Measurements from ENCODE around the gene NLRP5. TPM values are rescaled to one million over a fixed set of nuclear protein-coding genes. Genes with fewer than 3 reads are reported as not detected.

Gene NLRP5
- total and polyA plus RNA-seq, 8 donors, result not detected

DNA sequence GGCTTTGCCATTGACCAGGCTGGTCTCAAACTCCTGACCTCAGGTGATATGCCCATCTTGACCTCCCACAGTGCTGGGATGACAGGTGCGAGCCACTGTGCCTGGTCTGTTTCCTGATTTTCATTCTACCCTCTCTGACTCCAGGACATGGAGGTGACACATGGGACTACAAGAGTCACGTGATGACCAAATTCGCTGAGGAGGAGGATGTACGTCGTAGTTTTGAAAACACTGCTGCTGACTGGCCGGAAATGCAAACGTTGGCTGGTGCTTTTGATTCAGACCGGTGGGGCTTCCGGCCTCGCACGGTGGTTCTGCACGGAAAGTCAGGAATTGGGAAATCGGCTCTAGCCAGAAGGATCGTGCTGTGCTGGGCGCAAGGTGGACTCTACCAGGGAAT is 40.2 kb downstream of the NLRP5 start:
- Histone ChIP-seq H3K9me3 (peaks cover 0 to 3% of the 10 kb centered on the region in 2 donors), H3K4me1 (no peaks in the 10 kb centered on the region), H3K4me3 (no peak overlapping the region), H3K36me3 (no peaks in the 10 kb centered on the region), H3K27me3 (peaks cover 0 to 14% of the 10 kb centered on the region in 2 donors), H3K27ac (no peak overlapping the region)
- TF ChIP-seq, protein P1, sequence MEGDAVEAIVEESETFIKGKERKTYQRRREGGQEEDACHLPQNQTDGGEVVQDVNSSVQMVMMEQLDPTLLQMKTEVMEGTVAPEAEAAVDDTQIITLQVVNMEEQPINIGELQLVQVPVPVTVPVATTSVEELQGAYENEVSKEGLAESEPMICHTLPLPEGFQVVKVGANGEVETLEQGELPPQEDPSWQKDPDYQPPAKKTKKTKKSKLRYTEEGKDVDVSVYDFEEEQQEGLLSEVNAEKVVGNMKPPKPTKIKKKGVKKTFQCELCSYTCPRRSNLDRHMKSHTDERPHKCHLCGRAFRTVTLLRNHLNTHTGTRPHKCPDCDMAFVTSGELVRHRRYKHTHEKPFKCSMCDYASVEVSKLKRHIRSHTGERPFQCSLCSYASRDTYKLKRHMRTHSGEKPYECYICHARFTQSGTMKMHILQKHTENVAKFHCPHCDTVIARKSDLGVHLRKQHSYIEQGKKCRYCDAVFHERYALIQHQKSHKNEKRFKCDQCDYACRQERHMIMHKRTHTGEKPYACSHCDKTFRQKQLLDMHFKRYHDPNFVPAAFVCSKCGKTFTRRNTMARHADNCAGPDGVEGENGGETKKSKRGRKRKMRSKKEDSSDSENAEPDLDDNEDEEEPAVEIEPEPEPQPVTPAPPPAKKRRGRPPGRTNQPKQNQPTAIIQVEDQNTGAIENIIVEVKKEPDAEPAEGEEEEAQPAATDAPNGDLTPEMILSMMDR (IDR thresholded peaks at IDR 0.05), result no peak
- no peak for DNase-seq
- ATAC-seq, result no peak
- intact Hi-C loops (cut with DNase I), result no loop called here

DNA sequence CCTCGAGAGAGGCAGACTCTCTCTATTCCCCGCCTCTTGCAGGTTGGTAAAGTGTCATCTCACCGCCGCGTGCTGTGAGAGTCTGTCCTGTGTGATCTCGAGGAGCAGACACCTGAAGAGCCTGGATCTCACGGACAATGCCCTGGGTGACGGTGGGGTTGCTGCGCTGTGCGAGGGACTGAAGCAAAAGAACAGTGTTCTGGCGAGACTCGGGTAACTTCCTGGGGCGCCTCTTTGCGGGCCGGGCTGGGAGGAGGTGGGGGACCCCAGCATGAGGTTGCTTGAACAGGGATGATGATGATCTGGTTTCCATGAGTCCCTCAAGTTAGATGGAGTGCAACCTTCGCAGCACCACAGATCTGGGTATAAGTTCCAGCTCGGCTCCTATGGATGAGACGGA is 67.0 kb downstream of the NLRP5 start:
- no peak overlapping the region for H3K4me3 ChIP-seq
- H3K36me3 ChIP-seq, result no peaks in the 10 kb centered on the region
- peaks cover 0 to 45% of the 10 kb centered on the region in 2 donors for H3K27me3 ChIP-seq
- no peak for ATAC-seq
- H3K9me3 ChIP-seq, result no peaks in the 10 kb centered on the region
- DNase-seq, result no peak
- no peak overlapping the region for H3K27ac ChIP-seq
- intact Hi-C loops (cut with DNase I), result no loop called here
- H3K4me1 ChIP-seq, result no peaks in the 10 kb centered on the region
- TF ChIP-seq, protein P1 (IDR thresholded peaks at IDR 0.05), result no peak

DNA sequence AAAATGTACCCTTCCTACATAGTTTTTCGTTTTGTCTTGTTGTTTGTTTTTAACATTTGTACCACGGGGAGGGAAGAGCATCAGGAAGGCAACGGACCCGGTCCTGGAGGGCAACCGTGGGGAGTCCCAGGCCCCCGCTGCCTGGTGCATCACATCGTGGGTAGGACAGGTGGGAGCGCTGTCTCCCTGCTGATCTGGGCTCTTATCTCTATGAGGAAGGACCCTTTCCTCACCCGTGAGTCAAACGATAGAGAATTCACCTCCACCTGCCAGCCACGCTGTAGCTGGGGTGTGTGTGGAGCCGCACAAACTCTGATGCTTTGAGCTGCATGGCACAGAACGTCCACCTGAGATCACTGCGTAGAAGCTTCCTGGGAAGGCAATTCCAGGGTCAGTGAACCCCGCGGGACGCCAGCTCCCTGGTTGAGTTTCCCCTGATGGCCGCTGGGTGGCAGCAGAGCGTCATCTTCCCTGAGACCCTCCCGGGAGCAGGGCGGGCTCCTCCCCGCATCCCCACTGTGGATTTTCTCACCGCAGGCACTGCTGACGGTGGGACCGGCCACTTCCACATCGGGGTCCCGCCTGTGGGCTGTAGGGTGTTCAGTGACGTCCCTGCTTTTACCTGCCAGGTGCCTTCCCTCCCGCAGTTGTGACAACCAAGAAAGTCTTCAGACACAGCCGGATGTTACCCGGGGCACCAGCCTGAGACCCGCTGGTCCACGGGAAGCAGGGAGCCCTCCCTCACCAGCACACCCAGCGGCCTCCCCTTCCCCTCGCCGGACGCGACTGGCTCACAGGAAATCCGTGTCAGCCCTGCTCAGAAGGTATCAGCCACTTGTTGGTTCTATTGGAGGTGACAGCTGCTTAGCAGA is 79.8 kb downstream of the NLRP5 start:
- TF ChIP-seq, protein P1 (IDR thresholded peaks at IDR 0.05), result peak; percentile 90 to 93
- H3K36me3 ChIP-seq, result no peaks in the 10 kb centered on the region
- H3K4me3 ChIP-seq, result no peak overlapping the region
- no peak overlapping the region for H3K27ac ChIP-seq
- peak; percentile 96 for ATAC-seq
- H3K9me3 ChIP-seq, result no peaks in the 10 kb centered on the region
- peak; percentile 34 to 91 (median 66) for DNase-seq
- H3K4me1 ChIP-seq, result peaks cover 4 to 8% of the 10 kb centered on the region in 2 donors
- peaks cover 0 to 40% of the 10 kb centered on the region in 2 donors for H3K27me3 ChIP-seq
- intact Hi-C loops (cut with DNase I), result no loop called here

DNA sequence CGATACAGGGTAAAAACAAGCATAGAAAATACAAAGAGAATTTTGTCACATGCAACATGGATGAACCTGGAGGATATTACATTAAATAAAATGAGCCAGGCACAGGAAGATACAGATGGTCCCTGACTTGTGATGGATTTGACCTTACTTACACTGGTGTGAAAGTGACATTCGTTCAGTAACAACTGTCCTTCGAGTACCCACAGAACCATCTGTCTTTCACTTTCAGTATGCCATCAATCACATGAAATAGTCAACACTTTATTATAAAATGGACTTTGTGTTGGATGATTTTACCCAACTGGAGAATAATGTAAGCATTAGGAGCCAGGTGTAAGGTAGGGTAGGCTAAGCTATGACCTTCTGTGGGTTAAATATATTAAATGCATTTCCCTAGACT is 83.1 kb downstream of the NLRP5 start:
- H3K27me3 ChIP-seq, result peaks cover 0 to 21% of the 10 kb centered on the region in 2 donors
- ATAC-seq (no peak), DNase-seq (no peak)
- H3K4me3 ChIP-seq, result no peak overlapping the region
- no peaks in the 10 kb centered on the region for H3K36me3 ChIP-seq
- no peak overlapping the region for H3K27ac ChIP-seq
- H3K9me3 ChIP-seq, result no peaks in the 10 kb centered on the region
- H3K4me1 ChIP-seq, result peaks cover 4 to 8% of the 10 kb centered on the region in 2 donors
- TF ChIP-seq, protein P1 (IDR thresholded peaks at IDR 0.05), result no peak
- intact Hi-C loops (cut with DNase I), result no loop called here

DNA sequence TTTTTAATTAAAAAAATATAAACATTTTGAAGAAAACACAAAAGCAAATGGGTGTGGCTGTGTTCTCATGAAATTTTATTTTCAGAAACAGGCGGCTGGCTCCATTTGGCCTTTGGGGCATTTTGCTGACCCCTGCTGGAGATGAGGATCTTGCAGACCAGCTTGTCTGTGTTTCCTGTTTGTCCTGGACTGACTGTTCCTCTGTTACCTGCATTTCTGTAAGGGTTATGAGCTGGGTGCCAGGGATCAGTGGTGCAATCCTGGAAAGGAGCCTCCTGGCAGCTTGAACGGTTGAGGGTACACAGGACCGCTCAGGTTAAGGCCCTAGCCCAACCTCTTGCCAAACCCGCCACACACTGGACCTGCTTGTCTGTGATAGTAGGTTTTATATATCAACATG is 84.6 kb downstream of the NLRP5 start:
- DNase-seq (no peak), ATAC-seq (no peak)
- intact Hi-C loops (cut with DNase I), result no loop called here
- TF ChIP-seq, protein P1 (IDR thresholded peaks at IDR 0.05), result no peak
- Histone ChIP-seq H3K4me1 (peaks cover 2 to 7% of the 10 kb centered on the region in 2 donors), H3K36me3 (no peaks in the 10 kb centered on the region), H3K9me3 (no peaks in the 10 kb centered on the region), H3K4me3 (no peak overlapping the region), H3K27me3 (peaks cover 0 to 14% of the 10 kb centered on the region in 2 donors), H3K27ac (no peak overlapping the region)

Measured in left lung (tissue), 10 donors.